ENCODE data around the gene STK24. TPM values are rescaled to one million over a fixed set of nuclear protein-coding genes. Genes with fewer than 3 reads are reported as not detected.

Gene STK24
- total and polyA plus RNA-seq, 5 experiments from 2014 or later: 22.7 to 121 (median 66.6) TPM

GRCh38 chr13:98524391-98524790 is 52.5 kb downstream of the STK24 start:
- no peak for DNase-seq
- peaks cover 0 to 7% (median 0%) of the 10 kb centered on the region in 3 donors for H3K36me3 Mint-ChIP-seq
- POLR2A ChIA-PET: no interaction called here
- ATAC-seq: peak in 1 of 2 donors; percentile 41
- H3K27ac Mint-ChIP-seq: peak overlapping the region in 9 of 10 donors; percentile 24 to 83 (median 63)
- H3K27me3 Mint-ChIP-seq: no peaks in the 10 kb centered on the region
- peak overlapping the region in 6 of 10 donors; percentile 13 to 56 (median 42) for H3K4me3 Mint-ChIP-seq
- H3K9me3 Mint-ChIP-seq: no peaks in the 10 kb centered on the region
- peaks cover 44 to 96% (median 93%) of the 10 kb centered on the region in 4 donors for H3K4me1 Mint-ChIP-seq

DNA sequence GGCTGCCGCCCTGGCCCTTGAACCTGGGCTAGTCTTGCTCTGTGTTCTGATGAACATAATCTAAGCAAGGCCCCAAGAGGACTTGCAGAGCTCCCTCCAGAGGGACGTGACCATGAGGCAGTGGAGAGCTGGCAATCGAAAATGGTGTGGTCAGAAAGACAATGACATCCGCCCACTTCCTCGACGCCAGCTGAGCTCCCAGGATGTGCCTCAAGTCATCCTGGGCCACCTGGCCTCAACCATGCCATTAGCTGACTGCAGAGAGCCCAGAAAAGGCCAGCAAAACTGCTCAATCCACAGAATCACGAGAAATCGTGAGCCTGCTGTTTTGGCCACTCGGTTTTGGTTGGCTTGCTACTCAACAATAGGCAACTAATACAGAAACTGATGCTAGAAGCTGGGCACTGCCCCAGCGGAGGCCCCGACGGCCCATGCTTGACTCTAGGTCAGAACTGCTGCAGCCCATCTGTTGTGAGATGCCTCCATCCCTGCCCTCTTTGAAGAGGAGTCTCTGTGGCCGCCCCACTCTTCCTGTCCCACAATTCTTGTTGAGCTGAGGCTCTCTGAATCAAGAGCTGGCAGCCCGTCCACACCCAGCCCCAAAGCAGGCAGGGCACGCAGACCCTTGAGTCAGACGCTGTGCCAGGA is 53.3 kb downstream of the STK24 start:
- ATAC-seq (peak in 1 of 2 donors; percentile 36), DNase-seq (no peak)
- H3K4me1 Mint-ChIP-seq: peaks cover 43 to 93% (median 91%) of the 10 kb centered on the region in 4 donors
- peak overlapping the region in 9 of 10 donors; percentile 48 to 83 (median 78) for H3K27ac Mint-ChIP-seq
- no peaks in the 10 kb centered on the region for H3K27me3 Mint-ChIP-seq
- H3K9me3 Mint-ChIP-seq: no peaks in the 10 kb centered on the region
- H3K4me3 Mint-ChIP-seq: peak overlapping the region in 7 of 10 donors; percentile 10 to 77 (median 50)
- H3K36me3 Mint-ChIP-seq: peaks cover 0 to 11% (median 0%) of the 10 kb centered on the region in 3 donors
- POLR2A ChIA-PET: no interaction called here

- H3K4me1 Mint-ChIP-seq: peaks cover 45 to 97% (median 95%) of the 10 kb centered on the region in 4 donors
- DNase-seq (no peak), ATAC-seq (no peak)
- no peaks in the 10 kb centered on the region for H3K27me3 Mint-ChIP-seq
- H3K4me3 Mint-ChIP-seq: peak overlapping the region in 1 of 10 donors; percentile 58
- POLR2A ChIA-PET: no interaction called here
- no peaks in the 10 kb centered on the region for H3K9me3 Mint-ChIP-seq
- peak overlapping the region in 9 of 10 donors; percentile 13 to 83 (median 65) for H3K27ac Mint-ChIP-seq
- H3K36me3 Mint-ChIP-seq: peaks cover 0 to 23% (median 8%) of the 10 kb centered on the region in 3 donors
These were observed 54.5 kb downstream of the STK24 start for GRCh38 chr13:98522371-98522770.

DNA sequence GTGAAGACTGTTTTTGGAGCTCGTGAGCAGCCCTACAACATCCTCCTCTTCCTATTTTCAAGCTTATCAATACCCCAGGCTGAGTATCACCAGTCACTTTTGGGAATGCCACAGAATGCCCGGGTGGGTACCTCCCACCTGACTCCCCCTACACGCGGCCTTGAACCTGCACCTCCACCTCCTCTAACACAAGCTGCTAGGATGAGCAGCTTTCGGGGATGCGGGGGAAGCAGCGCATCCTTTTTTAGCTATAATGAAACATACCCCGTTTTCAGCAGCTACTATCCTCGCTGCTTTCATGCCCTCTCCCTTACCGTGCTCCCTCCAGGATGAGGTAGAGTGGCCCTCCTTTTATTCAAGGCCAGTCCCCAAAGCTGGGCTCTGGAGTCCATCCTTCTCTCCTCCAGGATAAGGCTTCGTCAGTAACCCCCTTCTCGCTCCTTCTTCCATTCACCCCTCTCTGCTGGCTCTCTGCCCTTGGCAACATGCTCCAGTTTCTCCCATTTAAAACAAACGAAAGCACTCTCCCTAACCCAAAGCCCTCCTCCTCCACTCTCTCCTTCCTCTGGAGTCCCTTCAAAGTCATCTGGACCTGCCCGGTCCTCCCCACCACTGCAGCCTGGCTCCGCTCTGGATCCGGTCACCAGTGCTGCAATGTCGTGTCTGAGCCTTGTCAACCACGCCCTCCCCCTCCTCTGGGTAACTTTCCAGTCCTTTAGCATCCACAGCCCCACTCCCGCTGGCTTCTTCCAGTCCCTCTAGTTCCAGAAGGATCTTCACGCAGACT is 55.3 kb downstream of the STK24 start:
- H3K27ac Mint-ChIP-seq: peak overlapping the region; percentile 7 to 83 (median 66)
- ATAC-seq: no peak
- no peaks in the 10 kb centered on the region for H3K27me3 Mint-ChIP-seq
- H3K9me3 Mint-ChIP-seq: no peaks in the 10 kb centered on the region
- POLR2A ChIA-PET: no interaction called here
- peaks cover 0 to 25% (median 8%) of the 10 kb centered on the region in 3 donors for H3K36me3 Mint-ChIP-seq
- no peak for DNase-seq
- H3K4me1 Mint-ChIP-seq: peaks cover 41 to 98% (median 91%) of the 10 kb centered on the region in 4 donors
- peak overlapping the region in 2 of 10 donors; percentile 6 to 24 for H3K4me3 Mint-ChIP-seq

GRCh38 chr13:98520674-98521449 is 56.0 kb downstream of the STK24 start:
- POLR2A ChIA-PET: no interaction called here
- Mint-ChIP-seq H3K27me3 (no peaks in the 10 kb centered on the region), H3K36me3 (peaks cover 0 to 31% (median 8%) of the 10 kb centered on the region in 3 donors), H3K9me3 (no peaks in the 10 kb centered on the region), H3K4me3 (peak overlapping the region in 3 of 10 donors; percentile 3 to 37 (median 18)), H3K27ac (peak overlapping the region in 6 of 10 donors; percentile 7 to 84 (median 68)), H3K4me1 (peaks cover 45 to 98% (median 91%) of the 10 kb centered on the region in 4 donors)
- DNase-seq (no peak), ATAC-seq (no peak)

- peak overlapping the region in 1 of 10 donors; percentile 37 for H3K4me3 Mint-ChIP-seq
- no peaks in the 10 kb centered on the region for H3K9me3 Mint-ChIP-seq
- no peak for DNase-seq
- H3K36me3 Mint-ChIP-seq: peaks cover 0 to 40% (median 8%) of the 10 kb centered on the region in 3 donors
- H3K4me1 Mint-ChIP-seq: peaks cover 48 to 98% (median 92%) of the 10 kb centered on the region in 4 donors
- POLR2A ChIA-PET: no interaction called here
- H3K27me3 Mint-ChIP-seq: no peaks in the 10 kb centered on the region
- no peak for ATAC-seq
- peak overlapping the region in 9 of 10 donors; percentile 18 to 84 (median 60) for H3K27ac Mint-ChIP-seq
These were observed 56.9 kb downstream of the STK24 start for GRCh38 chr13:98519976-98520375.

DNA sequence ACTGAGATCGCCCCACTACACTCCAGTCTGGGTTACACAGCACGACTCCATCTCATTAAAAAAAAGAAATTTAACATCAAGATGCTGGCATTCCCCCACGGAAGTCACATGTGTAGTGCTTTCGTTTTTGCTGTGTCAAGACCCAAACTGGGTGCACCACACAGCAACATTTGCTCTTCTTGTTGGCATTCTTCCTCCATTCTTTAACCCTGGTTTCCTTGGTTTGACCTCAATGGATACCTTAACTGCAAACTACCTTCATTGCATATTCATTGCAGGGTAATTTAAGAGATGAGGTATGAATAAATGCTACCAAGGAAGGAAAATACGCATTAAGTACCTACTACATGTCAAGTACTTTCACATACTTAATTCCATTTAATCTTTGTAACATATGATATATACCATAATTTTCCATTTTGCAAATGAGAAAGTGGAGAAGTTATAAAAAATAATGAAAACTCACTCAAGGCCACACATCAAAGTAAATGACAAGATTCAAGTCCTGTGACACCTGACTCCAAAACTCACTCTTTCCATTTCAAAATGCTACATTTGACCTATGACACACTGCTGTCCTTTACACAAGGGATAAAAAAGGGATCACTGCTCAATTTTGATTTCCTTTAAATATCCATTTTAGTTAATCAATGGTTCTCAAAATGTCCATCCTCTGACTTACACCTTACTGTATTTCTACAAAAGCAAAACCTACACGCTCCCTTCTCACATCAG is 59.2 kb downstream of the STK24 start:
- DNase-seq (no peak), ATAC-seq (peak; percentile 47 to 53)
- peak overlapping the region in 2 of 10 donors; percentile 12 to 50 for H3K4me3 Mint-ChIP-seq
- H3K9me3 Mint-ChIP-seq: no peaks in the 10 kb centered on the region
- peak overlapping the region in 7 of 10 donors; percentile 2 to 84 (median 7) for H3K27ac Mint-ChIP-seq
- peaks cover 47 to 97% (median 83%) of the 10 kb centered on the region in 4 donors for H3K4me1 Mint-ChIP-seq
- no peaks in the 10 kb centered on the region for H3K27me3 Mint-ChIP-seq
- peaks cover 0 to 53% (median 8%) of the 10 kb centered on the region in 3 donors for H3K36me3 Mint-ChIP-seq
- POLR2A ChIA-PET: no interaction called here

DNA sequence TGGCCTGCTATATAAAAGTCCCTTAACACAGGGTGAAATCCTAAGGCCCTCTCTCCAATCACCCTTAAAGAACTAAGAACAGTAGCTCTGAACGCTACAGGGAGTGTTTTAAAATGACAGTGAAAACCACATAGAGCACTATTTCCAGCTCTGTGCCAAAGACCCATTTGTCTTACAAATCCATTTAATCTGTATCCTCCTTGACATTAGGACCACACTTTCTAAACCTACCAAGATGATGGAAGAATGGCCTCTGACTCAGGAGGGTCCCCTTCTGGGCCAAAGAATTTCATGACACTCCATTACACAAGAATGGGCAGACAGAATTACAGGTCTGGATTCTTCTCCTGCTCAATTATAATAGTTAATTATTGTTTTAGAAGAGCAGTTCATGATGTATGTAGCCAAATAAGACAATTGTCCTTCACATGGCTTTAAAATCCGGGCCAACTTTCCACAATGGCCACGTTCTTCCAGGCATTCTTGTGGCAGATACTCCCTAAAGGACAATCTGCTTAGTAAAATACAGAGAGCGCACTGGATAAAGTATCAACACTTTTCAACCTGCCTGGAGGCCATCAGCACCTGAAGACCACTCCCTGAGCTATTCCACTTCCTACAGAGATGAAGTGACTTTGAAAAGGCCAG is 61.0 kb downstream of the STK24 start:
- H3K4me3 Mint-ChIP-seq: no peak overlapping the region
- peaks cover 0 to 63% (median 11%) of the 10 kb centered on the region in 3 donors for H3K36me3 Mint-ChIP-seq
- H3K4me1 Mint-ChIP-seq: peaks cover 35 to 95% (median 73%) of the 10 kb centered on the region in 4 donors
- DNase-seq (no peak), ATAC-seq (no peak)
- POLR2A ChIA-PET: no interaction called here
- no peaks in the 10 kb centered on the region for H3K27me3 Mint-ChIP-seq
- H3K9me3 Mint-ChIP-seq: no peaks in the 10 kb centered on the region
- peak overlapping the region in 6 of 10 donors; percentile 13 to 88 (median 38) for H3K27ac Mint-ChIP-seq

DNA sequence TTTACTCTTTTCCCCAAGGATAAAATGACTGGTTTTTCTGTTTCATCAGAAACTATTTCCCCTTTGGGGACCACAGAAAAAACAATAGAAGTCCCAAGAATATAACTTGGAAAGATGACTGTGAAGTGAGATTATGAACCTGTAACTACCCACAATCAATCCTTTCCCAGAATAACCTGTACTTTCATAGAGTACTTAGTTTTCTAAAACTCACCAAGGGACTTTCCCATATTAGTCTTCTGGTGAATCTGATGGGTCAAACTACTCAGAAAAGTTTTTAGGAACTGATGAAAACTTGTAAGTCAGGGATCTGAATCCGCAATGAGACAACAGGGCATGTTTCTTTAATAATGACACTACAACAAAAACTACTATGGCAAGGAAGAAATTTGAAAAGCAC is 62.6 kb downstream of the STK24 start:
- Mint-ChIP-seq H3K36me3 (peaks cover 4 to 62% (median 13%) of the 10 kb centered on the region in 3 donors), H3K9me3 (no peaks in the 10 kb centered on the region), H3K27ac (peak overlapping the region in 4 of 10 donors; percentile 1 to 88 (median 55)), H3K4me3 (no peak overlapping the region), H3K27me3 (no peaks in the 10 kb centered on the region), H3K4me1 (peaks cover 37 to 95% (median 73%) of the 10 kb centered on the region in 4 donors)
- POLR2A ChIA-PET: interaction anchor here (0.5 kb wide), 1 partner anchor 687 kb away, joined by 3 read pairs; no protein-coding TSS in a partner anchor
- DNase-seq (no peak), ATAC-seq (no peak)

- POLR2A ChIA-PET: no interaction called here
- Mint-ChIP-seq H3K27me3 (no peaks in the 10 kb centered on the region), H3K27ac (peak overlapping the region in 5 of 10 donors; percentile 1 to 88 (median 27)), H3K9me3 (no peaks in the 10 kb centered on the region), H3K4me3 (no peak overlapping the region), H3K4me1 (peaks cover 35 to 95% (median 73%) of the 10 kb centered on the region in 4 donors), H3K36me3 (peaks cover 4 to 58% (median 13%) of the 10 kb centered on the region in 3 donors)
- ATAC-seq (no peak), DNase-seq (no peak)
These were observed 63.1 kb downstream of the STK24 start for GRCh38 chr13:98513837-98514236.

Data from naive thymus-derived CD8-positive, alpha-beta T cell (primary cell).